HepG2 (cell line): ENCODE measurements around the gene CYYR1.

Source experiments
- FOSL2 ChIP-seq: sonication (generic); formaldehyde crosslinking; IDR thresholded peaks from 2 replicates; pipeline ENCODE4 v1.4.0; 2020; ENCODE audit warnings: missing genetic modification reagents
- NONO ChIP-seq, 2 experiments: fragments of 450-650 bp in 1 of 2; sonication (generic) in 1 of 2; formaldehyde crosslinking in 1 of 2; IDR thresholded peaks in 1 of 2; conservative IDR thresholded peaks in 1 of 2; 2 replicates each; pipeline versions ENCODE4 v1.6.1 to v1.8.0; 2017 to 2022; ENCODE audit warnings: mild to moderate bottlenecking in 1 of 2, missing genetic modification reagents in 1 of 2, moderate library complexity in 1 of 2
- NR1H2 ChIP-seq: sonication (generic); formaldehyde crosslinking; IDR thresholded peaks from 2 replicates; pipeline ENCODE4 v1.8.1; 2022; ENCODE audit warnings: low read depth, missing genetic modification reagents, borderline replicate concordance
- POLR2A ChIP-seq, 2 experiments: IDR thresholded peaks; 2 replicates each; pipeline ENCODE4 v1.6.1; 2011; ENCODE audit warnings: low read depth in 2 of 2, low read length in 2 of 2, mild to moderate bottlenecking in 1 of 2, moderate library complexity in 1 of 2; ENCODE audit not compliant: insufficient read depth in 1 of 2

GRCh38 chr21:26421724-26422123, 151.4 kb downstream of the CYYR1 start:
- TF ChIP-seq NONO (IDR thresholded peaks at IDR 0.05) = no peak
- no peak for TF ChIP-seq NONO (CRISPR knock-in tag; conservative IDR thresholded peaks at IDR 0.05)
- no peak for TF ChIP-seq FOSL2 (CRISPR knock-in tag)
- TF ChIP-seq NR1H2 (CRISPR knock-in tag) = no peak
- no peak for TF ChIP-seq POLR2A (IDR thresholded peaks at IDR 0.05; ENCODE audit: insufficient read depth in 1 of 2, low read depth in 2 of 2, low read length in 2 of 2)
